DMS53 (cell line): ENCODE measurements around the gene KRTAP20-2.

ENCODE experiments used
- DNase-seq: peaks from one replicate; lab custom pipeline; 2025; lab: John Stamatoyannopoulos, UW

Gene KRTAP20-2

DNA sequence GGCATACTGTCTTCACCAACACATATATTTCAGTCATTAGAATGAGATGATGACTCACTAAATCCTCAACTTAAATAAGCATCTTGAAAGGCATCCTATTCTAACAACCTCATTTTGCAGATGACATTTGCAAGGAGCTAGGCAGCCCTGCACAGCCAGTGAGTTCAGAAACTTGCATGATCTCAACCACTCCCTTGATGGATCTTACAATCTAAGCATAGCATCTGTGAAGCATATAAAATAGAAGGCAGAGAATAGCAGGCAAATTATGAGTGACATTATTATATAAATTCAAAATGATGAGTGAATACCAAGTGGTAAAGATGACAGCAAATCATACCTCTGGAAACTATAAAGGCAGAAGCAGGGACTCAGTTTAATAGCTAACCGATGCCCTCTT is 39.3 kb downstream of the KRTAP20-2 start:
- DNase-seq = no peak

DNA sequence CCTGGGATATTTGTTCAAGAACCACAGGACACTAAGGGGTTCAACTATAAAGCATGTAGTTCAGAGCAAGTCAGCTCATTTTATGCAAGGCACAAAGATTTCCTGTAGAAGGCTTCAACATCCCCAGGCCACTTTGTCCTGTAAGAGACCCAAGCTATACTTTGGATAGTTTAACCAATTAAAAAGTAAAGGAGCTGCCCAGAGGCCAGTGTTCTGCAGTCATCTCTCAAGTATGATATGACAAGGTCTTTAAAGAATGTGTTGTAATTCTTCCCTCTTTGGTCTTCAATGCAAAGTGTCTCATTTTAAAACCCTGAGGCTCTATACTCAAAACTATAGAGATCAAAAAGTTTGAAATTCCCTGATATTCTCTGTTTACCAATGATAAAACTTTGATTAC is 41.7 kb downstream of the KRTAP20-2 start:
- DNase-seq = no peak

- no peak for DNase-seq
These were observed 45.6 kb downstream of the KRTAP20-2 start for GRCh38 chr21:30680586-30680985.

DNA sequence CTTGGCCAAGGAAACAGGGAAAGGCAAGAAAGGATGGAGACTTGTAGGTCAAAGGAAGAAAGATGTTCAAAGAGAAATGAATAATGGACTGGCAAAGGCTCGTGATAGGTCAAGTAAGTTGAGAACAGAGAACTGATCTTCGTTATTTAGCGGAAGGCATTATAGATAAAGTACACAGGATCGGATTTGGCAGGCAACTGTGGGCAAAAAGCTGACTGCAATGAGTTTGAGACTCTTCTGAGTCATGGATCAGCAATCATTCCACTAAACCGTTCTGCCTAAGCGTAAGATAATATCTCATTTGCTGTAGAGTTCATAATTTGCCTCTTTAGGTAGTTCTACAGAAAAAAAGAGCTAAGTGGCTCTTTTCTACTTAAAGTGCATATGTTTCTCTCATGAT is 49.5 kb downstream of the KRTAP20-2 start:
- no peak for DNase-seq
